Renal cortical epithelial cell (primary cell): Measurements from ENCODE around the gene LSM14B. TPM values are rescaled to one million over a fixed set of nuclear protein-coding genes. Genes with fewer than 3 reads are reported as not detected.

Experiments
- DNase-seq: peaks from one replicate; pipeline ENCODE4 v3.0.0-alpha.2; 2011; ENCODE audit warnings: low read depth
- total RNA-seq: library from RNA; depleted of rRNA; stranded (reverse); fragments of >200 nt; gene quantifications from 2 replicates; pipeline ENCODE4 v1.2.3, GENCODE V29; 2014

LSM14B gene
- total RNA-seq, 1 donor from 2014 or later, result 34.7 TPM

DNA sequence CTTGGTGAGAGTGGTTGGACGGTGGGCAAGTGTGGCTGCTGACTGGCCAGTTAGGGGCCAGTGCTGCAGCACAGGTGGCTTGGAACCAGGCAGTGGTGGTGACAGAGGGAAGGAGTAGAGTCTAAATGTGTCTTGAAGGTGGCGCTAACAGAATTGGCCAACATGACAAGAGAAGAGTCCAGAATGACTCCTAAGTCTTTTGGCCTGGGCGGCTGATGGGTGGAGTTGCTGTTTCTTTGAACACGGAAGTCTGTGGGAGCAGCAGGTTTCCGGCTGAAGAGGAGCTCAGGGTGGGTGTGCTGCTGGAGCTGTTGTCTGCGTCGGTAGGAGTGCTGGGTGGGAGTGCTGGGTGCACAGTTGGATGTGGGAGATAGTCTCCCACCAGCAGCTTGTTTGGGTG is 10.1 kb downstream of the LSM14B start:
- DNase-seq, result no peak

- DNase-seq, result no peak
Observed at GRCh38 chr20:62133051-62133845, 11.0 kb downstream of the LSM14B start.

DNA sequence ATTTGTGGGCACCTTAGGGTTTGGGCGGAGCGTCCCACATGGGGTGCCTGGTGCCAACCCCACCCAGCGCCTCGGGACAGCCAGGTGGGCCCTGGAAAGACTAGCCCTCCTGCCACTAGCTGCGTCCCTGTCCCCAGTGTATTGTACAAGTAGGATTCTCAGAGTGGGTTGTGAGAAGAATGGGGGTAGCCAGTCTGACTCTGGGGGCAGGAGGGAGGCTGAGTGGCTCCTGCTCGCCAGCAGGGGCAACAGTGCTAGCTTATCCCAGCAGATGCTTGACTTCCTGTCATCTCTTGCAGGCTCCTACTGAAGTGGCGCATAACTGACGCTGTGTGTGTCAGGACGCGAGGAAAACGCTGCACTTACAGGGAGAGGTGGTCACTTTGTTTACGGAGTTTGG is 11.6 kb downstream of the LSM14B start:
- DNase-seq, result no peak

- DNase-seq, result peak; percentile 37
Observed at GRCh38 chr20:62134735-62135231, 12.5 kb downstream of the LSM14B start.

- DNase-seq, result no peak
Observed at GRCh38 chr20:62135573-62136266, 13.4 kb downstream of the LSM14B start.

- DNase-seq, result peak; percentile 59
Observed at GRCh38 chr20:62136283-62137091, 14.2 kb downstream of the LSM14B start.

- DNase-seq, result no peak
Observed at GRCh38 chr20:62137092-62137384, 14.8 kb downstream of the LSM14B start.

- no peak for DNase-seq
Observed at GRCh38 chr20:62137478-62138203, 15.4 kb downstream of the LSM14B start.

GRCh38 chr20:62138204-62138543 is 15.9 kb downstream of the LSM14B start:
- DNase-seq, result no peak

DNA sequence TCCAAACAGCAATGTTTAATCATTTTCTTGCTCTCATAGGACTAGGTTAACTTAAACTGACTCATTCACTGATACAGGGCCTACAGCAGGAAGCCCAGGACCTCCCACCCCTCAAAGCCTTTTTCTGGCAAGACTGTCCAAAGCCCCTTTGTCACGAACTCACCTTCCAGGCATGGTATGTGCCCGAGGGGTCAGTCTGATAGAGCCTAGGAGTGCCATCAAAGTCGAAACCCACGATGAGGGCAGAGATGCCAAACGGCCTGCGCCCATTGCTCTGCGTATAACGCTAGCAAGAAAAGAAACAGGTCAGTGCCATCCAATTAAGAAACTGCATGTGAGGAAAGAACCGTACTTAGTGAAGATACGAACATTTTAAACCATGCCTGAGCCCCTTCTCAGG is 16.6 kb downstream of the LSM14B start:
- DNase-seq, result no peak

GRCh38 chr20:62139636-62140035 is 17.4 kb downstream of the LSM14B start:
- no peak for DNase-seq

DNA sequence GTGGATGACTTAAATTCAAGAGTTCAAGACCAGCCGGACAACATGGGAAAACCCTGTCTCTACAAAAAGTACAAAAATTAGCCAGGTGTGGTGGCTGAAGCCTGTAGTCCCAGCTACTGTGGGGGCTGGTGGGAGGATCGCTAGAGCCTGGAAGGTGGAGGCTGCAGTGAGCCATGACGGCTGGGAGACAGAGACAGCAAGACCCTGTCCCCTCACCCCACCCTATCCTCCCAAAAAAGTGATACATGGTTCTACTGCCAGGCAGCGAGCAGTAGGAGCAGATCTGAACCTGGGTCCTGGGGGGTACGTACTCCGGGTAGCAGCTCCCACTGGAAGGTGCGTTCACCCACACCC is 18.7 kb downstream of the LSM14B start:
- no peak for DNase-seq

DNA sequence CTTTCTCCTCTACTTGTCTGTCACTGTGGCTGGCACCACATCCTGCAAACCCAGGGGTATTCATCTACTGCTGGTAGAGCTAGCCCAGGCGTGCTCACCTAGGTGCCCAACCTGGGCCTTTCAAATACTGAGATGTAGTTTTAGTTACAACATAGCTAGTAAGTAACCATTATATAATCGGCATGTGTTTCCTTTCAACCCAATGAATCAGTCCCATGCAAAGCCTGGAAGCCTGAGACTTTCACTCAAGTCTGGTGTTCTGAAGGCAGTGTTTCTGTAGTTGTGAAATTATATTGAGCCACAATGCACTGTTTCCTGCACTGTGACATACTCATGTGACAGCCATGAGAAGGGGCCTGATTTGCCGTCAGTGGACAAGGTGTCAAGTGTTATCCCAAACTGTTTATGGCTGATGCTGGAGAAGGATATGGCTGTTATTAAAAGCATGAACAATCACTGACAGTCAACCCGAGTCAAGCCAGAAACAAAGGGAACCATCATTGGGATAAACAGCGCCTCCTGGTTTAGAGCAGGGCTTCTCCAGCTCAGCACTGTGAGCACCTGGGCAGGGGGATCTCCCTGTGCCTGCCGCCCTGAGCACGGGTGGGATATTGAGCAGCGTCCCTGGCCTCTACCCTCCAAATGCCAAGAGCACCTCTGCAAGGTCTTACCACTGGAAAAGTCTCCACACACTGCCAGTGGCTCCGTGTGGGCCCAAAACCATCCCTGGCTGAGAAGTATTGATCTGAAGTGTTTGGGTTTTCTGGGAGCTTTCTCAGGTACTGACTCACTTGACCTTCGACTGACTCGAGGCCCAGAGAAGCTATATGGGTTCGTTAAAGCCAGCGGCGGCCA is 19.3 kb downstream of the LSM14B start:
- no peak for DNase-seq

GRCh38 chr20:62142252-62143080 is 20.2 kb downstream of the LSM14B start:
- no peak for DNase-seq

- peak; percentile 42 for DNase-seq
Observed at GRCh38 chr20:62143081-62143956, 21.0 kb downstream of the LSM14B start, which contains the start of the genes PSMA7 and SS18L1. TSS of gene PSMA7 (minus strand) at chr20:62143394. CDS start at chr20:62143303, 91 bp downstream. TSS of gene SS18L1 (plus strand) at chr20:62143769. CDS start at chr20:62143821, 52 bp downstream.

DNA sequence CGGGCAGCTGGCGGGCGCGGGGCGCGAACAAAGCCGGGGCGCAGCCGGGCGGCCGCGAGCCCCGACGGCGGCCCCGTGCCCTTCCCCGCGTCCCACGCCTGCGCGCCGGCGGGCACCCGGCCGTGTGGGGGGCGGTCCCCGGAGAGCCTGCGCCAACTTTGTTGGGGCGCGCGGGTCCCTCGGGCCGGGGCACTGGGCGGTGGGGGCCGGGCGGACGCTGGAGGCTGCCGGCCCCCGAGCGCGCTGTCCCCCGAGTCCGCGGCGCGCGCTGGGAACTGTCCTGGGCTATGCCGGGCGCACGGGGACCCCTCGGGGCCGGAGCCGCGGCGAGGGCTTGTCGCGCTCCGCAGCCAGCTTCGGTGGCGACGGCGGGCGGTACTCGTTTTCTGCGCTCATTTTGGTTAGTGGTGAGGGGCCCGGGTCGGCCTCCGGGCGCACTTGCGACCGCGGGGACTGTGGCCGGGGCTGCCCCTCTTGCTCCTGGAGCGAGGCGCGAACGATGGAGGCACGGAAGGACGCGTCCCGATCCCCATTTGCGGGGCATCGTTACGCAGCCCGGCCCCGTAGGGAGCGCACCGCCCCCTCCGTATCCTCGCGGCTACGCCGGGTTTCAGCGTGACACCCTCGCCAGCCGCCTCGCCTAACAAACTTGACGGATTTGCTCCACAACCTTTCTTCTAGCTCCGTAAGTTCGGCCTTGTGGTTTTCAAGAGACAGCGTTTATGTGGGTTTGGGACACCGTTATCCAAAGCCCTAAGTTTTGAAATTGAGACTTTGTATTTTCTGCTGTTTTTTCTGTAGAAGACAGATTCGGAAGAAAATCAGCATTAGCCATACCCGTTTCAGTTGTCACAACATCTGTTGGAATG is 21.9 kb downstream of the LSM14B start:
- no peak for DNase-seq

- DNase-seq, result no peak
Observed at GRCh38 chr20:62145688-62146018, 23.4 kb downstream of the LSM14B start.
